Thyroid gland (tissue), 4 donors: ENCODE measurements around the gene DNAJC16. TPM values are rescaled to one million over a fixed set of nuclear protein-coding genes. Genes with fewer than 3 reads are reported as not detected.

Experiments
- DNase-seq, 2 donors: peaks; one replicate each; pipeline ENCODE4 v3.0.0-alpha.2; 2019
- H3K27ac ChIP-seq, 3 donors: fragments of 200-600 bp; sonication (generic); 1 replicate in 2 of 3; 2 replicates in 1 of 3; pipeline ENCODE4 v1.5.1; 2016 to 2019; ENCODE audit warnings: mild to moderate bottlenecking in 1 of 3, moderate library complexity in 1 of 3
- H3K27me3 ChIP-seq: fragments of 200-600 bp; sonication (generic); one replicate; pipeline ENCODE4 v1.5.1; 2019
- H3K36me3 ChIP-seq, 2 donors: fragments of 200-600 bp; sonication (generic); one replicate each; pipeline ENCODE4 v1.5.1; 2016 to 2019
- H3K4me1 ChIP-seq, 2 donors: fragments of 200-600 bp; sonication (generic); one replicate each; pipeline ENCODE4 v1.5.1; 2017 to 2019
- H3K4me3 ChIP-seq, 3 donors: fragments of 200-600 bp; sonication (generic); replicated peaks in 1 of 3; 1 replicate in 2 of 3; 2 replicates in 1 of 3; pipeline ENCODE4 v1.5.1; 2016; ENCODE audit warnings: mild to moderate bottlenecking in 1 of 3
- H3K9me3 ChIP-seq: fragments of 200-600 bp; sonication (generic); one replicate; pipeline ENCODE4 v1.5.1; 2017
- CTCF ChIP-seq, 6 experiments: fragments of 200-600 bp in 3 of 6; fragments of 450-650 bp in 3 of 6; sonication (generic) in 3 of 6; IDR thresholded peaks; one replicate each; pipeline ENCODE4 v1.5.1; 2016 to 2019; ENCODE audit warnings: antibody characterized with exemption in 6 of 6, mild to moderate bottlenecking in 2 of 6, inconsistent platforms in 1 of 6, moderate library complexity in 1 of 6
- POLR2A ChIP-seq, 2 donors: fragments of 450-650 bp; IDR thresholded peaks; one replicate each; pipeline ENCODE4 v1.6.1; 2017; ENCODE audit warnings: antibody characterized with exemption in 2 of 2, mild to moderate bottlenecking in 2 of 2, moderate library complexity in 1 of 2
- WGBS, 2 donors: methylation state at CpG; one replicate each; pipeline ENCODE4 v1.1.5; 2017; 5-methylcytosine and 5-hydroxymethylcytosine counted together
- intact Hi-C: fragments of 100-400 bp; cut with DNase I; formaldehyde crosslinking; loops from one replicate; pipeline ENCODE4 v1.15.1; 2023
- total RNA-seq, 4 donors: library from RNA; depleted of rRNA; stranded (reverse); fragments of >200 nt; gene quantifications; one replicate each; pipeline ENCODE4 v1.2.3, GENCODE V29; 2016

DNAJC16 gene
- total RNA-seq, 4 donors from 2014 or later, result 24.3 to 46.8 (median 29.7) TPM

DNA sequence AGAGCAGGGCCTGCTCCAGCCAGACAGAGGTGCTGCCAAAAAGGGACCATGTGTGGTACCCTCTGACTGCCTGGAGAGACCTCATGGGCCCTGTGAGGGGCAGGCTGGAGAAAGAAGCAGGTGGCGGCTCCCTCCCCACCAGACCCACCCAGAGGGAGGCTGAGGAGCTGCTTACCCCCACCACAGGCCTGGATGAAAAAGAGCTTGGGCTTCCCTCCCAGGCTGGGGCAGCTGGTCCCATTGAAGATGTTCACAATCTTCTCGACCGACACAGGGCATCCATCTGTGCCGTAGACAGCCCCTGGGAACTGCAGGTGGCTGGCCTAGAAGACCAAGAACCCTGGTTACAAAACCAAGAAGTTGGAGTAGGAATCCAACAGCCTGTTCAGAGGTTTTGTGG is 22.2 kb upstream of the DNAJC16 start:
- Histone ChIP-seq H3K4me1 (no peaks in the 10 kb centered on the region), H3K9me3 (no peaks in the 10 kb centered on the region), H3K27me3 (no peaks in the 10 kb centered on the region), H3K4me3 (no peak overlapping the region), H3K27ac (no peak overlapping the region), H3K36me3 (peaks cover 8 to 16% of the 10 kb centered on the region in 2 donors)
- TF ChIP-seq CTCF (IDR thresholded peaks at IDR 0.05) (no peak), POLR2A (IDR thresholded peaks at IDR 0.05) (no peak)
- intact Hi-C loops, result no loop called here
- WGBS, 2 donors, result 84 to 91% methylated on average over 3 to 4 of the region's 4 CpGs
- no peak for DNase-seq

- intact Hi-C loops, result no loop called here
Observed at GRCh38 chr1:15506831-15507230, 19.8 kb upstream of the DNAJC16 start.

DNA sequence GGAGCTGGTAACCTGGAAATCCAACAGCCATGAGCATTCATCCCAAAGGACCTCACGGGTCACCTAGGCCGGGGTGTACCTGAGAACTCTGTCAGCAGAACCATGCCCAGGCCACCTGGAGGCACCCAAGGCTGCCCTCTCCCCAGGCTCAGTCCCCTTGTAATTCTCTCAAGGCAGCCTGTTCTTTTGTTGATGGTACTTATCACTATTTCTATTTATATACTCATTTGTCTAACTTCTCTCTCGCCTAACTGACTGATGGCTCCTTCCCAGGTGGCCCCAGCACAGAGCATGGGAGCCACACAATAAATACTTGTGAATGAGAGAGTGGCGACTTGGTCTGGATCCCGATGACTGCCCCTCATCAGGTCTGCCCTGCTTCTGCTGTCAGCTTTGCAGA is 19.4 kb upstream of the DNAJC16 start:
- no peak overlapping the region for H3K27ac ChIP-seq
- H3K4me3 ChIP-seq, result no peak overlapping the region
- DNase-seq, result no peak
- no peaks in the 10 kb centered on the region for H3K9me3 ChIP-seq
- WGBS, 2 donors, result 96 to 97% methylated on average over 5 of the region's 5 CpGs
- no peaks in the 10 kb centered on the region for H3K27me3 ChIP-seq
- TF ChIP-seq POLR2A (IDR thresholded peaks at IDR 0.05) (no peak), CTCF (IDR thresholded peaks at IDR 0.05) (no peak)
- peaks cover 8 to 16% of the 10 kb centered on the region in 2 donors for H3K36me3 ChIP-seq
- peaks cover 0 to 11% of the 10 kb centered on the region in 2 donors for H3K4me1 ChIP-seq
- intact Hi-C loops, result no loop called here

More at GRCh38 chr1:15506831-15507230, 19.8 kb upstream of the DNAJC16 start:
- TF ChIP-seq POLR2A (IDR thresholded peaks at IDR 0.05) (no peak), CTCF (IDR thresholded peaks at IDR 0.05) (no peak)
- no peak overlapping the region for H3K4me3 ChIP-seq
- DNase-seq, result no peak
- peaks cover 8 to 16% of the 10 kb centered on the region in 2 donors for H3K36me3 ChIP-seq
- H3K27me3 ChIP-seq, result no peaks in the 10 kb centered on the region
- H3K9me3 ChIP-seq, result no peaks in the 10 kb centered on the region
- WGBS, 2 donors, result 98 to 99% methylated on average over 7 to 17 of the region's 17 CpGs
- peaks cover 0 to 11% of the 10 kb centered on the region in 2 donors for H3K4me1 ChIP-seq
- no peak overlapping the region for H3K27ac ChIP-seq

DNA sequence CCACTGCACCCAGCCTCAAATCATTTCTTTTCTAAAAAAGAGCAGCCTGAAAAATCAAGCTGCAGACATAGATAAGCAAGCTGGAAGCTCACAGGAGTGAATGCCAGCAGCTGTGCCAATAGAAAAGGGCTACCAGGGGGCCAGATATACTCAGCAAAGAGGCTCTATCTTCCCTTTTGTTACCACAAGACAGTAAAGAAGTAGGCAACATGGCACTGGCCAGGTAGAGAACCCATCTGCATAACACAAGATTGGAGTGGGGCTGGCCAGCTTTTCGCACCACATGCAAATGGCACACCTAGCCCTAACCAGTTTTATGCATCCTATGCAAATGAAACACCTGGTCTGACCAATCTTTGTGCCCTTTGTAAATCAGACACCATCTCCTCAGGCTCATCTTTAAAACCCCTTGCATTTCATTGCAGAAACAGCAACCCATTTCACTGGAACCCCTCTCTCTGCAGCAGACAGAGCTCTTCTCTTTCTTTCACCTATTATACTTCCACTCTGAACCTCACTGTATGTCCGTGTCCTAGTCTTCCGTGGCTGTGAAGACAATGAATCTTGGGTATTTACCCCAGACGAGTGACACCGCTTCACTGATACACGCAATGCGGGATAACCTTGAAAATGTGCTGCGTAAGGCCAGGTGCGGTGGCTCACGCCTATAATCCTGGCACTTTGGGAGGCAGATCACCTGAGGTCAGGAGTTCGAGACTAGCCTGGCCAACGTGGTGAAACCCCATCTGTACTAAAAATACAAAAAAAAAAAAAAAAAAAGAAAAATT is 17.8 kb upstream of the DNAJC16 start:
- DNase-seq, result no peak
- TF ChIP-seq CTCF (IDR thresholded peaks at IDR 0.05), result no peak
- TF ChIP-seq POLR2A (IDR thresholded peaks at IDR 0.05), result no peak
- peaks cover 0 to 11% of the 10 kb centered on the region in 2 donors for H3K4me1 ChIP-seq
- no peak overlapping the region for H3K4me3 ChIP-seq
- no peaks in the 10 kb centered on the region for H3K27me3 ChIP-seq
- no peak overlapping the region for H3K27ac ChIP-seq
- intact Hi-C loops, result no loop called here
- H3K36me3 ChIP-seq, result peaks cover 8 to 15% of the 10 kb centered on the region in 2 donors
- H3K9me3 ChIP-seq, result no peaks in the 10 kb centered on the region
- WGBS, 2 donors, result 93 to 94% methylated on average over 12 of the region's 12 CpGs

DNA sequence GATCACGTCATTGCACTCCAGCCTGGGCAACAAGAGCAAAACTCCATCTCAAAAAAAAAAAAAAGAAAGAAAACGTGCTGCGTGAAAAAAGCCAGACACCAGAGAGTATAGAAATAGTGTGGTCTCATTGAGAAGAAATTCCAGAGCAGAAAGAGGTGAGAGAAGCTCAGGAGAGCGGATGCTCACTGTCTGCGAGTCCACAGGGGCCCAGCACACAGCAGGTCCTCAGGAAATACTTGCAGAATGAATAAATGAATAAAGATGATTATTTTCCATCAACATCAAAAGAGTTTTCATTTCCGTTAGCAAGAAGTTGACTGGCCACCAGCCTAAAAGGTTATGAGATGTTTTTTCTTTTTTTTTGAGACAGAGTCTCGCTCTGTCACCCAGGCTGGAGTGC is 17.1 kb upstream of the DNAJC16 start:
- Histone ChIP-seq H3K4me1 (peaks cover 0 to 11% of the 10 kb centered on the region in 2 donors), H3K4me3 (no peak overlapping the region), H3K36me3 (peaks cover 2 to 8% of the 10 kb centered on the region in 2 donors), H3K9me3 (no peaks in the 10 kb centered on the region), H3K27ac (no peak overlapping the region), H3K27me3 (no peaks in the 10 kb centered on the region)
- intact Hi-C loops, result no loop called here
- no peak for DNase-seq
- no peak for TF ChIP-seq CTCF (IDR thresholded peaks at IDR 0.05)
- TF ChIP-seq POLR2A (IDR thresholded peaks at IDR 0.05), result no peak
- 88 to 89% methylated on average over 7 of the region's 7 CpGs for WGBS, 2 donors
